ENCODE measurements around the gene ADAM23.

GRCh38 chr2:206488623-206489022 is 45.3 kb downstream of the ADAM23 start:
- TF ChIP-seq REST (IDR thresholded peaks at IDR 0.05; ENCODE audit: low read depth, low read length) (no peak), CTCF (IDR thresholded peaks at IDR 0.05) (no peak), USF1 (IDR thresholded peaks at IDR 0.05; ENCODE audit: borderline replicate concordance, low read depth) (no peak), TEAD4 (IDR thresholded peaks at IDR 0.05; ENCODE audit: borderline replicate concordance, insufficient read depth) (no peak), EP300 (IDR thresholded peaks at IDR 0.05; ENCODE audit: borderline replicate concordance in 1 of 2, low read depth in 1 of 2, low read length in 1 of 2) (no peak), CHD2 (IDR thresholded peaks at IDR 0.05; ENCODE audit: low read length, partially characterized antibody) (no peak)

Measured in SK-N-SH (cell line).